ENCODE results near the gene ADCY9. TPM values are rescaled to one million over a fixed set of nuclear protein-coding genes. Genes with fewer than 3 reads are reported as not detected.

ADCY9 gene
- total RNA-seq, 2 donors from 2014 or later: 7.2 to 58.3 TPM

DNA sequence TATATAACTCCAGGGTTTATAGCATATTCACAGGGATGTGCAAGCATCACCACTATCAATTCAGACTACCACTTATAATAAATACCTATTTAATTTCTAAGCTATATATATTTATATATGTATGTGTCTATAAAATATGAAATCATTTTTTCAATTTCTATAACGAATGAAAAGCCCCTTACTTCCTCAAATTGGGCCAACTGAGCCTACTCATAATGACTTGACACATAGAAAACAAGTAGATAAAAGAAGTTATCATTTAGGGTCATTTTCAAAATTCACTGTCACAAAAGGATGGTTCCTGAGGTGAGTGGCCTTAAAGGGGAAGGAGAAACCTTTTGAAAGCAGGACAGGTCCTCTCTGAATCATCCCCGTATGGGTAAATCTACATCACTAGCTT lies 114.1 kb downstream of the ADCY9 start:
- Histone ChIP-seq H3K36me3 (no peaks in the 10 kb centered on the region), H3K9me3 (no peaks in the 10 kb centered on the region), H3K4me1 (replicated peaks) (no peaks in the 10 kb centered on the region), H3K27me3 (replicated peaks; ENCODE audit: insufficient read depth) (no peaks in the 10 kb centered on the region), H3K4me3 (no peak overlapping the region), H3K27ac (no peak overlapping the region)
- intact Hi-C loops (cut with DNase I): loop anchor here (5.0 kb wide), 1 partner anchor 45 kb away; no protein-coding TSS in a partner anchor
- DNase-seq (ENCODE audit: low spot score): no peak
- TF ChIP-seq POLR2AphosphoS5 (IDR thresholded peaks at IDR 0.05): no peak
- no peak for TF ChIP-seq POLR2A (IDR thresholded peaks at IDR 0.05)
- TF ChIP-seq, protein P1, sequence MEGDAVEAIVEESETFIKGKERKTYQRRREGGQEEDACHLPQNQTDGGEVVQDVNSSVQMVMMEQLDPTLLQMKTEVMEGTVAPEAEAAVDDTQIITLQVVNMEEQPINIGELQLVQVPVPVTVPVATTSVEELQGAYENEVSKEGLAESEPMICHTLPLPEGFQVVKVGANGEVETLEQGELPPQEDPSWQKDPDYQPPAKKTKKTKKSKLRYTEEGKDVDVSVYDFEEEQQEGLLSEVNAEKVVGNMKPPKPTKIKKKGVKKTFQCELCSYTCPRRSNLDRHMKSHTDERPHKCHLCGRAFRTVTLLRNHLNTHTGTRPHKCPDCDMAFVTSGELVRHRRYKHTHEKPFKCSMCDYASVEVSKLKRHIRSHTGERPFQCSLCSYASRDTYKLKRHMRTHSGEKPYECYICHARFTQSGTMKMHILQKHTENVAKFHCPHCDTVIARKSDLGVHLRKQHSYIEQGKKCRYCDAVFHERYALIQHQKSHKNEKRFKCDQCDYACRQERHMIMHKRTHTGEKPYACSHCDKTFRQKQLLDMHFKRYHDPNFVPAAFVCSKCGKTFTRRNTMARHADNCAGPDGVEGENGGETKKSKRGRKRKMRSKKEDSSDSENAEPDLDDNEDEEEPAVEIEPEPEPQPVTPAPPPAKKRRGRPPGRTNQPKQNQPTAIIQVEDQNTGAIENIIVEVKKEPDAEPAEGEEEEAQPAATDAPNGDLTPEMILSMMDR (IDR thresholded peaks at IDR 0.05): no peak
- WGBS: 93% methylated on average over 2 of the region's 2 CpGs

DNA sequence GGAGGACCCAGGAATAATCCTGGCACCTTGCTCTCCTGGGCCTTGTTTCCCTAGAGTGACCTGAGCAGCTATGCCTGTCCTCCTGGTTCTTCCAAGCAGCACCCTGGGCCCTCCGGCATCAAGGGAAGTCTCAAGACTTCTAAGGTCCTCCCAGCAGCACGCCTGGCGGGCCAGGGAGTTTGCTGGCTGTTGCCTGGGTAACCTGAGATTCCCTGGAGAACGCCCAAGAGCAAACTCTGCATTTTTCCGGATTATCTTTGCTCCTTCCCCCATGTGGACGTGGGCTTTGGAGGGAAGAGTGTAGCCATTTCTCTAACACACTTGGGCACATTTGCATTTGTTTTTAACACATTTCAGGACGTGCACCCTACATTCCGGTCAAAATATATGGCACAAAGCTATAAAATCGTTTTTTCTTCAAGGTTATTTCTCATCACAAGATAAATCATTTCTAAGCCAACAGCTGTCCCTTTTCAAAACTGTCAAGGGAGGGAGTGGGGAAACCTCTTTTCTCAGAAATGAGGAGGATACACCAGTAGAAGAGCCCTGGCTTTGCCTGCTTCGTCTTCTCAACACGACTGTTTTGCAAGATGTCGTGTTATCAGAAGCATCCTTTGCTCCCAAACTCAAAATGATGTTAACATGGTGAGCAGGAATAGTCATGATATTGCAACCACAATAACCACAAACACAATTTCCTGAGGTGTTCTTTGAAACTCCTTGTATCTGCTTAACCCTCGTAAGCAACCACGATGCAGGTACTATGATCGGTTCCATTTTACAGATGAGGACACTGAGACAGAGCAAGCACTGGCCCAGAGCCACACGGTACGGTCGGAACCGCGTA lies 116.5 kb downstream of the ADCY9 start:
- no peaks in the 10 kb centered on the region for H3K4me1 ChIP-seq (replicated peaks)
- no peak for DNase-seq (ENCODE audit: low spot score)
- no peak overlapping the region for H3K4me3 ChIP-seq
- H3K27me3 ChIP-seq (replicated peaks; ENCODE audit: insufficient read depth): no peaks in the 10 kb centered on the region
- no peaks in the 10 kb centered on the region for H3K36me3 ChIP-seq
- no peak for TF ChIP-seq POLR2A (IDR thresholded peaks at IDR 0.05)
- intact Hi-C loops (cut with DNase I): loop anchor here (5.0 kb wide), 2 partner anchors 48 to 118 kb away; partner anchors contain the start of gene ADCY9
- no peaks in the 10 kb centered on the region for H3K9me3 ChIP-seq
- no peak overlapping the region for H3K27ac ChIP-seq
- 61% methylated on average over 20 of the region's 20 CpGs for WGBS

DNA sequence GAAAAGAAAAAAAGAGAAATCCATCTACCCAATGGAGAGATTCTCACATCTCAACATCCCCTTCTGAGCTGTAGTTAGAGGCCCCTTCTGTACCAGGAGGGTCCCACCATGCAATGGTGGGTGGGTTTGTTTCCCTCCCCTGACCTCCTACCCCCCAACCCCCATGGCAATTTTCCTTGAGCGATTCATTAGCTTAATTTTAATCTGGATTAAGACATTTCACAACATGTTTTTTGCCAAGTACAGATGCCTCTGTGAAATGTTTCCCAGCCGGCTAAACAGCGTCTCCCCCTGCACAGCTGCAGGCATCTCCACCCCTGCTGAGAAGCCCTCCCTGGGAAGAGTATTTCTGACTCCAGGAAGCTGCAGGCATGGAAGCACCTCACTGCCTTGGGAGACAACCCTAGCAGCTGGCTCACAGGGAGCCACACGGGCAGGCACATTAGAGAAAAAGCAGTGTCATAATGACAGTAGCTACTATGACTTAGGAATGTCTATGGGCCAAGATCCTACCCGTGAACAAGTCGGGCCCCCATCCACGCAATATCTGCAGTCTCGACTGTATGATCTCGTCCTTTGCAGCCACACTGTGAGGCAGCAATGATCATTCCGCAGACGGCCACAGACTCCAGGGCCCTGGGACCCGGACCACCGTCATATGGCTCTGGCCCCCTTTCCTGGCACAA lies 117.3 kb downstream of the ADCY9 start:
- no peaks in the 10 kb centered on the region for H3K27me3 ChIP-seq (replicated peaks; ENCODE audit: insufficient read depth)
- 66% methylated on average over 13 of the region's 13 CpGs for WGBS
- no peak for TF ChIP-seq POLR2A (IDR thresholded peaks at IDR 0.05)
- TF ChIP-seq, protein P1 (IDR thresholded peaks at IDR 0.05): no peak
- no peak for TF ChIP-seq POLR2AphosphoS5 (IDR thresholded peaks at IDR 0.05)
- intact Hi-C loops (cut with DNase I): loop anchor here (5.0 kb wide), 1 partner anchor 118 kb away; the partner anchor contains the start of gene ADCY9
- H3K4me1 ChIP-seq (replicated peaks): no peaks in the 10 kb centered on the region
- H3K36me3 ChIP-seq: no peaks in the 10 kb centered on the region
- H3K27ac ChIP-seq: no peak overlapping the region
- H3K4me3 ChIP-seq: no peak overlapping the region
- no peak for DNase-seq (ENCODE audit: low spot score)
- no peaks in the 10 kb centered on the region for H3K9me3 ChIP-seq

DNA sequence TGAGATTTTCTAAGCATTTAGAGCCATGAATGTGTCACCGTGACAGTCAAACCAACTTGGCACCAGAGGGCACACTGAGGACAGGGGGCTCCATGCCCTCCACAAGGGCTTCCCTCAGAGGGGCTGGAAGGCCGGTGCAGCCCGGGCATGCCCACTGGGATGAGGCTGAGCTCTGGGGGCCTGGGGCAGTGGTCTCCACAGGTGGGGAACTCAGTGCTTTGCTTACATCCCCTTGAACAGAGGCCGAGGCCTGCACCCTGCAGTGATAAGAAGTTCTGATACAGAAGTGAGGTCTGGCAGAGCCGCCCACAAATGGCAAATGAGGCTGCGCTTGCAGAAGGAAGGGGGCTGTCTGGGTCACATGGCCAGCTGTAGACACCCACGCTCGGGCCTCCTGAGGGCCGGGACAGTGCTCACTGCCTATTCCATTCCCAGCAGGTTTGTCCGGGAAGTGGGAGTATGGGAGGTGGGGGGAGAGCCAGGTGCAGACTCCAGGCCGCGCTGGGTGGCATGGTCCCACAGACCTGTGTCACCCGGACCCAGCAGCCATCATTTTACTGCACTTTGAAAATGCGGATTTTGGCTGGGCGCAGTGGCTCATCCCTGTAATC lies 118.9 kb downstream of the ADCY9 start:
- TF ChIP-seq, protein P1 (IDR thresholded peaks at IDR 0.05): no peak
- no peak for TF ChIP-seq POLR2A (IDR thresholded peaks at IDR 0.05)
- H3K27ac ChIP-seq: no peak overlapping the region
- WGBS: 90% methylated on average over 14 of the region's 15 CpGs

DNA sequence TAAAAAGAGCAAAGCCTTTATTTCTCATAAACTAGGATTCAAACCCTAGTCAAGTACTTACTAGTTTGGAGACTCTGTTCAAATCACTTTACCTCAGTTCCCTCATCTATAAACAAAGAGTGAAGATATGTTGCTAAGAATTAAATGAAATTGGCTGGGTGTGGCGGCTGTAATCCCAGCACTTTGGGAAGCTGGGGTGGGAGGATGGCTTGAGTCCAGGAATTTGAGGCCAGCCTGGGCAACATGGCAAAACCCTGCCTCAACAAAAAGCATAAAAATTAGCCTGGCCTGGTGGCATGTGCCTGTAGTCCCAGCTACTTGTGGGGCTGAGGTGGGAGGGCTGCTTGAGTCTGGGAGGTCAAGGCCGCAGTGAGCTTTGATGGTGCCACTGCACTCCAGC lies 121.2 kb downstream of the ADCY9 start:
- TF ChIP-seq, protein P1 (IDR thresholded peaks at IDR 0.05): no peak
- TF ChIP-seq POLR2AphosphoS5 (IDR thresholded peaks at IDR 0.05) (no peak), POLR2A (IDR thresholded peaks at IDR 0.05) (no peak)
- WGBS: 49% methylated on average over 2 of the region's 2 CpGs

More for the DNA sequence above, 118.9 kb downstream of the ADCY9 start:
- Histone ChIP-seq H3K4me1 (replicated peaks) (no peaks in the 10 kb centered on the region), H3K36me3 (no peaks in the 10 kb centered on the region), H3K9me3 (no peaks in the 10 kb centered on the region), H3K4me3 (no peak overlapping the region), H3K27me3 (replicated peaks; ENCODE audit: insufficient read depth) (no peaks in the 10 kb centered on the region)
- intact Hi-C loops (cut with DNase I): loop anchor here (5.0 kb wide), 1 partner anchor 120 kb away; the partner anchor contains the start of gene ADCY9
- no peak for DNase-seq (ENCODE audit: low spot score)

More for the DNA sequence above, 121.2 kb downstream of the ADCY9 start:
- intact Hi-C loops (cut with DNase I): loop anchor here (5.0 kb wide), 1 partner anchor 122 kb away; the partner anchor contains the start of gene ADCY9
- Histone ChIP-seq H3K9me3 (no peaks in the 10 kb centered on the region), H3K4me1 (replicated peaks) (no peaks in the 10 kb centered on the region), H3K27ac (no peak overlapping the region), H3K27me3 (replicated peaks; ENCODE audit: insufficient read depth) (no peaks in the 10 kb centered on the region), H3K36me3 (no peaks in the 10 kb centered on the region), H3K4me3 (no peak overlapping the region)
- no peak for DNase-seq (ENCODE audit: low spot score)
